KOPT-K1 (cell line): ENCODE results near the gene TMEM121B.
"Not testable (repeated sequence)": the region's sequence is repeated elsewhere in the genome, so short reads cannot be mapped to it uniquely, and the experiment has no call there.

Source experiments
- H3K27ac ChIP-seq: fragments of 200-600 bp; sonication (generic); 2 replicates; pipeline ENCODE4 v1.5.1; 2016; ENCODE audit warnings: antibody characterized with exemption, mild to moderate bottlenecking, low read depth, low read length; ENCODE audit not compliant: poor library complexity, severe bottlenecking
- H3K36me3 ChIP-seq: fragments of 200-600 bp; sonication (generic); 2 replicates; pipeline ENCODE4 v1.5.1; 2017; ENCODE audit warnings: antibody characterized with exemption, mild to moderate bottlenecking, low read length, moderate library complexity; ENCODE audit not compliant: insufficient read depth
- H3K9me3 ChIP-seq: fragments of 200-600 bp; sonication (generic); 2 replicates; pipeline ENCODE4 v1.5.1; 2017; ENCODE audit warnings: antibody characterized with exemption, low read length, mild to moderate bottlenecking; ENCODE audit not compliant: insufficient read depth, poor library complexity, severe bottlenecking

The TMEM121B gene

DNA sequence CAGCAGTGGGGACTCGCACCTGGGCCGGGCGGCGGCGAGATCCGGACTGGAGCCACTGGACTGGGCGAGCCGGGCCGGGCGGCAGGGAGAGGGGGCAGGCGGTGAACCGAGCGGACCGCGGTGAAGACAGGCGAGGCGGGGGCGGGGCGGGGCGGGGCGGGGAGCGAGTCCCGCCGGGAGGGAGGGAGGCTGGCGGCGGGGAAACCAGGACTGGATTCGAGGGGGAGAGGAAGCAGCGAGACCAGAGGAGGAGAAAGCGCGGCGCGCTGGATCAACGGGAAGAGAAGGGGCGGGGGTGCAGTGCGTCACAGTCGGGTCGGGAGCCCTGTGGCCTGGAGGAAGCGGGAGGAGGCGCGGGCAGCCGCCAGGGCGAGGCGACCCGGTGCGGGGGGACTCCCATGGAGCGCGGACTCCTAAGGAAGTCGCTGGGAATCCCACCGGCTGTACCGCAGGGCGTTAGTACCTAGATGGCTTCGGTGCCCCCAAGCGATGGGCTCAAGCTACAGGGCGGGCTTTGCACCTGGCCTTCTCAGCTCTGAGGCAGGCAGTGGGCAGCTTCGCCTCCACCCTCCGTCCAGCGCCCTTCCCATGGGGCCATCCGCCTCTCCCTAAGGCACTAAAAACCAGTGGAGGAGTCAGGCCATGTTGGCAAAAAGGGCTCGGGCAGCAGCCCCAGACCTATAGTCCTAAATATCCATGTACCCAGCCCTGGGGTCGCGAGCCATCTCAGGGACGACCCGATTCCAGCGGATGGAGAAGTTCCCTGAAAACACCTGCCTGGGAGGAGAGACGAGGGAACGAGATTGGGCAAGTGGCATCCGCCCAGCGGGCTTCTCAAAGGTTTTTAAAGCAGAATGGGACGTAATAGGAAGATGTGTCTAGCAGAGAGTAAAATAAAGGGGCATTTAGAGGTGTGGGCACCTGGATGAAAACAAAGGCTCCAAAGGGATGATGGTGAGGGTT lies at the start of gene TMEM121B:
TMEM121B (minus strand) TSS at position 128 of the 963 bp plus-strand sequence. CDS start 233 bp downstream, outside the sequence.
- Histone ChIP-seq H3K27ac (no peak within 1 kb of the TSS), H3K9me3 (no peaks in the 10 kb centered on the region), H3K36me3 (no peaks in the 10 kb centered on the region)

- no peaks in the 10 kb centered on the region for H3K36me3 ChIP-seq
- H3K27ac ChIP-seq: no peak overlapping the region
- H3K9me3 ChIP-seq: no peaks in the 10 kb centered on the region
Measured at GRCh38 chr22:17167486-17167885, 46.3 kb upstream of the TMEM121B start.

DNA sequence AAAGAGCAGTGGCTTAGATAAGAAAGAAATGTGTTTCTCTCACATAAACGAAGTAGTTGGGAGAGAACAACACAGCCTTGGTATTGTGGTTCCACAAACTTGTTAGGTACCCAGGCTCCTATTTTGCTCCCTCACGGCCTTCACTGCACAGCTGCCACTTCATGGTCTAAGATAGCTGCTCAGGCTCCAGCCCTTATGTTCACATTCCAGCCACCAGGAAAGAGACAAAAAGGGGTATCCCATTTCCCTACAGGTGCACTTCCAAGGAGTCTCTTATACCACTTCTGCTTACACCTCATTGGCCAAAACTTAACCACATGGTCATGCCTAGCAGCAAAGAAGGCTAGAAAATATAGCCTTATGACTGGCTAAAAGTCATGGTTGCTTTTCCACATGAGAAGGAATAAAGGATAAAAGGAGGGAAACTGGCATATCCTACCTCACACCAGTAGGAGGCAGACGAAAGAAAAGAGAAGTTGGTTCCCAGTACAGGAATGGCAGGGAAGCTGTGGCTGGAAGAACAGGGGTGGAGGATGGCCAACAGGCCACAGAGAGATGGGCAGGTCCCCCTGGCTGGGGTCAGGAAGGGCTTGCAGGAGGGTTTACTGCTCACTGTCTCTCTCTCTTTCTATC lies 43.3 kb upstream of the TMEM121B start:
- H3K36me3 ChIP-seq: no peaks in the 10 kb centered on the region
- H3K9me3 ChIP-seq: no peaks in the 10 kb centered on the region
- H3K27ac ChIP-seq: no peak overlapping the region

- H3K36me3 ChIP-seq: no peaks in the 10 kb centered on the region
- no peak overlapping the region for H3K27ac ChIP-seq
- no peaks in the 10 kb centered on the region for H3K9me3 ChIP-seq
Measured at GRCh38 chr22:17162731-17163130, 41.6 kb upstream of the TMEM121B start.

DNA sequence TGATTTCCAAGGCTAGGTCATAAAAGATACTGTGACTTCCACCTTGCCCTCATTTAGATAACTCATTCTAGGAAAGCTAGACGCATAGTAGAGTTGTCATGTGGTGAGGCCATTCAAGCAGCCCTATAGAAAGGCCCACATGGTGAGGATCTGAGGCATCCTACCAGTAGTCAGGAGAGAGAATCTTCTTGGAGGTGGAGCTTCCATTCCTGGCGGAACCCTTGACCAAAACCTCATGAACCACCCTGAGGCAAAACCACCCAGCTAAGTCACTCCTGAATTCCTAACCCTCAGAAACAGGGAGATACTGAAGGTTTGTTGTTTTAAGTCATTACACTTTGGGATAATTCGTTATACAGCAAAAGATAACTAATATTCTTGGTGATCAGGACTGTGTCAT lies 40.8 kb upstream of the TMEM121B start:
- Histone ChIP-seq H3K36me3 (peaks cover 6% of the 10 kb centered on the region; the same call in 1 of the 2 replicates), H3K27ac (no peak overlapping the region), H3K9me3 (no peaks in the 10 kb centered on the region)

DNA sequence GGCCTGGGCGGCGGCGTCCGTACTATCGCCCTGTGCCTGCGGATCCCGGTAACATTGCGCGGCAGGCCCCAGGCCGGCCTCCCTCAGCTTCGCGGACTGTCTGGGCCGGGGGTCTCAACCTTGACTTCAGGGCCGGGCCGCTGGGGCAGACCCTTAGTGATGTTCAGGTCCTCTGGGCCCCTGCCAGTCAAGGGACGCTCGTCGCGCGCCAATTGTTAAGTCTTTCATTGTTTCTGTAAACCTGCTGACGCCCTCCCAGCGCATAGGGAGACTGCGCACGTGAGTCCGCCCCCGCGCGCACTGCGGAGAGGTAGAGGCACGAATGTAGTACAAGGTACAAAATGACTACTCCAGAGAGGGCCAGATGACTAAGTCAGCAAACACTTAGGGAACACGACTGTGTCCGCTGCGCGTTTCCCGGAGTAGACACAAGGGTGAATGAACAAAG lies 38.4 kb upstream of the TMEM121B start:
- H3K9me3 ChIP-seq: no peaks in the 10 kb centered on the region
- peaks cover 15% of the 10 kb centered on the region; the same call in 1 of the 2 replicates for H3K36me3 ChIP-seq
- H3K27ac ChIP-seq: peak overlapping the region; percentile 75

GRCh38 chr22:17158568-17159503 lies 37.7 kb upstream of the TMEM121B start, which contains the start of gene HDHD5:
Gene HDHD5, minus strand, starts transcription at chr22:17159277. Its CDS starts 26 bp downstream, at chr22:17159251.
- Histone ChIP-seq H3K36me3 (peaks cover 17% of the 10 kb centered on the region), H3K27ac (peak within 1 kb of the TSS; percentile 75), H3K9me3 (no peaks in the 10 kb centered on the region)

DNA sequence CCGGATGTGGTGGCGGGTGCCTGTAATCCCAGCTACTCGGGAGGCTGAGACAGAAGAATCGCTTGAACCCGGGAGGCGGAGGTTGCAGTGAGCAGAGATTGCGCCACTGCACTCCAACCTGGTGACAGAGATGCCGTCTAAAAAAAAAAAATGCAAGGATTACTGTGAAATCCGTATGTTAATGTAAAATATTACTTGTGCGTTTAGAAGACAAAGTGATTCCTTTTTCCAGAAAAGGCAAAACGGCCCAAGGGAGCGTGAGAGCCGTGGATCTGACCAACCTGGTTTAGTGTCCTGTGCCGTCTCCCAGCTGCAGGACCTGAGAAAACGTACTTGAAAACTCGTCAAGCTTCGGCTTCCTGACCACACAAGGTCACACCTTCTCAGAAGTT lies 37.0 kb upstream of the TMEM121B start:
- peak overlapping the region; percentile 75 for H3K27ac ChIP-seq
- H3K9me3 ChIP-seq: no peaks in the 10 kb centered on the region
- peaks cover 24% of the 10 kb centered on the region for H3K36me3 ChIP-seq

- Histone ChIP-seq H3K36me3 (peaks cover 29% of the 10 kb centered on the region), H3K27ac (no peak overlapping the region), H3K9me3 (no peaks in the 10 kb centered on the region)
Measured at GRCh38 chr22:17157714-17158113, 36.6 kb upstream of the TMEM121B start.

GRCh38 chr22:17155941-17156340 lies 34.8 kb upstream of the TMEM121B start:
- Histone ChIP-seq H3K9me3 (no peaks in the 10 kb centered on the region), H3K36me3 (peaks cover 34% of the 10 kb centered on the region), H3K27ac (no peak overlapping the region)

- H3K9me3 ChIP-seq: no peaks in the 10 kb centered on the region
- no peak overlapping the region for H3K27ac ChIP-seq
- H3K36me3 ChIP-seq: peaks cover 56% of the 10 kb centered on the region
Measured at GRCh38 chr22:17152971-17153370, 31.8 kb upstream of the TMEM121B start.

- H3K36me3 ChIP-seq: peaks cover 59% of the 10 kb centered on the region
- H3K27ac ChIP-seq: no peak overlapping the region
- H3K9me3 ChIP-seq: no peaks in the 10 kb centered on the region
Measured at GRCh38 chr22:17152340-17152739, 31.2 kb upstream of the TMEM121B start.

DNA sequence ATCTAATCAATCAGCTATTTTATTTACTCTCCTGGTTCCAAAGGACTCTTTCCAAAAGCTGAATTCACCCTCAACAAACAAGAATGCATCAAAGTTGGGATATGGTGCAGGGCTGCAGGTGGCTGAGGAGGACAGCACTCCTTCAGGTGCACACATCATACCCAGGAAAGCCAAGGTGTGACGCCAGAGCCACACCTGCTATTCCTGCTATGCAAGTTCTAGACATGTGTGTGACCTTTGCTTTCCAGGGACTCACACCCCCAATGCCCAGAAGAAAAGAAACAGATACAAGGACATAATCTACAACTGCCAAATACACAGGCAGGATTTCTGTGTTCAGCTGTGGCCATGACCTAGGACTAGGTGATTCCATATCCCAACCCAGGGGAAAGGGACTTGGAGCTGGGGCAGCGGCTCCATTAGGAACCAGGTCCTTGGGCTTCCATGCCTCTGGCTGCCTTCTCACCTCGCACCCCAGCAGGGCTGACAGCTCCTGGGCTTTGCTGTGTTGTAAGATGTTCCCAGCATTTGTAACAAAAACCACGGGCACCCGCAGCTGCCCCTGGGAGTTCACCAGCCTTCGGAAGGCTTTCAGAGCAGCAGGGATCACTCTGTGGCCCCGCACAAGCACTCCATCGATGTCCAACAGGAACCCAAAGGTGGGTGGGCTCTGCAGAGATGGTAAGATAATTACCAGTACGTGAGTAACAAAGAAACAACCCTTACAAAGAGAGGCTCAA lies 28.1 kb upstream of the TMEM121B start:
- H3K27ac ChIP-seq: no peak overlapping the region
- no peaks in the 10 kb centered on the region for H3K9me3 ChIP-seq
- peaks cover 70% of the 10 kb centered on the region for H3K36me3 ChIP-seq

GRCh38 chr22:17147458-17147857 lies 26.3 kb upstream of the TMEM121B start:
- H3K36me3 ChIP-seq: peaks cover 72% of the 10 kb centered on the region

More at GRCh38 chr22:17147458-17147857, 26.3 kb upstream of the TMEM121B start:
- not testable (repeated sequence) for H3K9me3 ChIP-seq, H3K27ac ChIP-seq
